ENCODE data around the gene KIF26A. TPM values are rescaled to one million over a fixed set of nuclear protein-coding genes. Genes with fewer than 3 reads are reported as not detected.

KIF26A gene
- polyA plus RNA-seq, 1 of the 3 experiments (the other 2 are of a cell fraction), result 1.7 TPM

DNA sequence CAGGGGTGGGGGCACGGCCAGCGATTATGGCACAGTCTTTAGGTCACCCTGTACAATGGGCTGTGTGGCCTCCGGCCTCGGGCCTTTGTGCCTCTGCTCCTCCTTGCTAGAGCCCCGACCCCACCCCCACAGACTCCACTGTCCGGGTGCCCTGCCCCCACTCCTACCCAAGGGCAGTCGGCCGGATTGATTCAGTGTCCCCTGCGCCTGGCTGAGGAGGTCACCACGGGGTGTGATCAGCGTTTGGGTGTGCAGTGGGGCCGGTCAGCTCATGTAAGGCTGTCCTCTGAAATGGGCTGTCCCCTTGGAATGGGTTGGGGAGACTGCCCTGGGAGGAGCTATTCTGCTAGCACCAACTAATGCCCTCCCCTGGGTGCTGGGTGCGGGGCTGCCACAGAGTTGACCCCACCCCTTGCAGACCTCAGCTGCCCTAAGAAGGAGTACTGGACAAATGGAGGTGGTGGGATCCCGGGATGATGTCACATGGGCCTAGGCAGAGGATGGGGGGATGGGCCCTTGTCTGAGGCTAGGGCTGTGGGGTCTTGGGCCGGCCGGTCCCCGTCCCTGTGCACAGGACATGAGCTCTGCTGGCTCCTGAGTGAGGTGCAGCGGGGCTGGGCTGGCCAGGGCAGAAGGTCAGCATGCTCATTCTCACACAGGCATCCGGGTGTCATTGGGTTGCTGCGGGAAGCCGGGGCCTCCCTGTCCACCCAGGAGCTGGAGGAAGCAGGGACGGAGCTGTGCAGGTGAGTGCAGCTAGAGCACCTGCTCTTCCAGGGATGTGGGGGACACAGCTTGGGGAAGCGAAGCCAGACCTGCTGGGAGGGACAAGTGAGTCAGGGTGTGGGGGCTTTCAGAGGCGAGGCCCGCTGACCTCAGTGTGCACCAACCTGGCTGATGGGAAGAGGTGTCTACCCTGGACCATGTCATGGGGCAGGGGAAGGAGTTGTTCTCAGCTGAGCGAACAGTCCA lies 29.5 kb upstream of the KIF26A start (continued):
- TF ChIP-seq, protein P1, sequence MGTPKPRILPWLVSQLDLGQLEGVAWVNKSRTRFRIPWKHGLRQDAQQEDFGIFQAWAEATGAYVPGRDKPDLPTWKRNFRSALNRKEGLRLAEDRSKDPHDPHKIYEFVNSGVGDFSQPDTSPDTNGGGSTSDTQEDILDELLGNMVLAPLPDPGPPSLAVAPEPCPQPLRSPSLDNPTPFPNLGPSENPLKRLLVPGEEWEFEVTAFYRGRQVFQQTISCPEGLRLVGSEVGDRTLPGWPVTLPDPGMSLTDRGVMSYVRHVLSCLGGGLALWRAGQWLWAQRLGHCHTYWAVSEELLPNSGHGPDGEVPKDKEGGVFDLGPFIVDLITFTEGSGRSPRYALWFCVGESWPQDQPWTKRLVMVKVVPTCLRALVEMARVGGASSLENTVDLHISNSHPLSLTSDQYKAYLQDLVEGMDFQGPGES (IDR thresholded peaks at IDR 0.05; ENCODE audit: low read depth, low read length), result no peak
- TF ChIP-seq YY1 (IDR thresholded peaks at IDR 0.05; ENCODE audit: low read depth) (no peak), EZH2phosphoT487 (IDR thresholded peaks at IDR 0.05; ENCODE audit: borderline replicate concordance, low read depth) (no peak), SMC3 (IDR thresholded peaks at IDR 0.05; ENCODE audit: low read depth, low read length) (no peak)
- TF ChIP-seq, protein P2, sequence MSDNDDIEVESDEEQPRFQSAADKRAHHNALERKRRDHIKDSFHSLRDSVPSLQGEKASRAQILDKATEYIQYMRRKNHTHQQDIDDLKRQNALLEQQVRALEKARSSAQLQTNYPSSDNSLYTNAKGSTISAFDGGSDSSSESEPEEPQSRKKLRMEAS (IDR thresholded peaks at IDR 0.05; ENCODE audit: low read depth), result no peak

DNA sequence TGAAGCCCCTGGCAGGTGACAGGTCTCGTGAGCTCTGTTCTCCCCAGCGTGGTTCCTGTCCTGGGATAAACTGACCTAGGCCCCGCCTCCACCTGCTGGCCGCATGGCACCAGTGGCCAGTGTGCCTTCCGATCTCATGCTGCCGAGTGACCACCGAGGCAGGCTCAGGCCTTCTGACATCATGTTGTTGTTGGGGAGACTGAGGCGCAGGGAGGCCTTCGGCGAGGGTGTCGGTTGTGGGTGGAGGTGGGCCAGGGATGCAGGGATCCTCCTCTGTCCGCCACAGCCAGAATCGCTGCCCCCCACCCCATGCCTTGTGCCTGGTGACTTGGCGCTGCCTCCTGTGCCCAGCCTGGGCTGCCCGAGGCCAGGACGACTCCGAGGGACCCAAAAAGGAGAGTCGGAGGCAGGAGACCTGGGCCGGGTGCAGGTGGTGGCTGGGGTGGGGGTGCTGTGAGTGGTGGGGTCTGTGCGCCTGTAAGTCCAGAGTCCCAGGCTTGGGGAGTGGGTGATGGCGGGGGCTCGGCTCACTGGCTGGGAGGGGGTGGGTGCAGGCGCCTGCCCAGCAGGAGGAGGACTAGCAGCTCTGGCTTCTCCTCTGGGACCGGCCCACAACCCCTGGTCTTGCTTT lies 28.5 kb upstream of the KIF26A start:
- Histone ChIP-seq H3K27ac (ENCODE audit: low read depth in 2 of 2, low read length in 1 of 2) (no peak overlapping the region), H3K79me2 (ENCODE audit: insufficient read depth) (no peaks in the 10 kb centered on the region), H3K9me2 (no peaks in the 10 kb centered on the region), H3K36me3 (replicated peaks in 1 of 2; ENCODE audit: control insufficient read depth in 1 of 2, insufficient read depth in 2 of 2, low read length in 1 of 2) (no peaks in the 10 kb centered on the region), H4K20me1 (ENCODE audit: insufficient read depth) (no peaks in the 10 kb centered on the region), H3K27me3 (ENCODE audit: insufficient read depth) (no peaks in the 10 kb centered on the region), H3K4me1 (ENCODE audit: control insufficient read depth in 1 of 2, insufficient read depth in 2 of 2, low read depth in 1 of 2, low read length in 1 of 2) (peaks cover 0 to 13% of the 10 kb centered on the region in 2 experiments; a peak in 1 of 4 replicates), H3F3A (replicated peaks; ENCODE audit: insufficient read depth) (no peaks in the 10 kb centered on the region), H3K4me3 (ENCODE audit: low read depth in 2 of 2, low read length in 1 of 2) (no peak overlapping the region), H3K9me3 (no peaks in the 10 kb centered on the region), H2AFZ (ENCODE audit: low read depth) (no peak overlapping the region), H3K4me2 (no peak overlapping the region), H3K9ac (no peak overlapping the region)
- POLR2A ChIA-PET, result no interaction called here
- CTCF ChIA-PET, result interaction anchor here (0.9 to 4.5 kb wide), 6 partner anchors 12 to 454 kb away, joined by 3 to 16 read pairs (median 9); no protein-coding TSS in a partner anchor
- DNase-seq, result no peak
- TF ChIP-seq CHD2 (IDR thresholded peaks at IDR 0.05; ENCODE audit: low read length, partially characterized antibody) (no peak), EZH2phosphoT487 (IDR thresholded peaks at IDR 0.05; ENCODE audit: borderline replicate concordance, low read depth) (no peak), FOXM1 (IDR thresholded peaks at IDR 0.05; ENCODE audit: low read depth) (no peak), MEF2A (IDR thresholded peaks at IDR 0.05; ENCODE audit: borderline replicate concordance, low read depth) (no peak), TAF1 (IDR thresholded peaks at IDR 0.05; ENCODE audit: borderline replicate concordance, low read depth, low read length) (no peak), MXI1 (IDR thresholded peaks at IDR 0.05; ENCODE audit: low read depth, low read length) (no peak), SMC3 (IDR thresholded peaks at IDR 0.05; ENCODE audit: low read depth, low read length) (no peak), JUND (IDR thresholded peaks at IDR 0.05) (no peak), NFIC (IDR thresholded peaks at IDR 0.05; ENCODE audit: borderline replicate concordance) (no peak), GATA2 (CRISPR knock-in tag; IDR thresholded peaks at IDR 0.05) (no peak)
- TF ChIP-seq, protein P3, sequence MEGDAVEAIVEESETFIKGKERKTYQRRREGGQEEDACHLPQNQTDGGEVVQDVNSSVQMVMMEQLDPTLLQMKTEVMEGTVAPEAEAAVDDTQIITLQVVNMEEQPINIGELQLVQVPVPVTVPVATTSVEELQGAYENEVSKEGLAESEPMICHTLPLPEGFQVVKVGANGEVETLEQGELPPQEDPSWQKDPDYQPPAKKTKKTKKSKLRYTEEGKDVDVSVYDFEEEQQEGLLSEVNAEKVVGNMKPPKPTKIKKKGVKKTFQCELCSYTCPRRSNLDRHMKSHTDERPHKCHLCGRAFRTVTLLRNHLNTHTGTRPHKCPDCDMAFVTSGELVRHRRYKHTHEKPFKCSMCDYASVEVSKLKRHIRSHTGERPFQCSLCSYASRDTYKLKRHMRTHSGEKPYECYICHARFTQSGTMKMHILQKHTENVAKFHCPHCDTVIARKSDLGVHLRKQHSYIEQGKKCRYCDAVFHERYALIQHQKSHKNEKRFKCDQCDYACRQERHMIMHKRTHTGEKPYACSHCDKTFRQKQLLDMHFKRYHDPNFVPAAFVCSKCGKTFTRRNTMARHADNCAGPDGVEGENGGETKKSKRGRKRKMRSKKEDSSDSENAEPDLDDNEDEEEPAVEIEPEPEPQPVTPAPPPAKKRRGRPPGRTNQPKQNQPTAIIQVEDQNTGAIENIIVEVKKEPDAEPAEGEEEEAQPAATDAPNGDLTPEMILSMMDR (IDR thresholded peaks at IDR 0.05), result no peak
- TF ChIP-seq, protein P4, sequence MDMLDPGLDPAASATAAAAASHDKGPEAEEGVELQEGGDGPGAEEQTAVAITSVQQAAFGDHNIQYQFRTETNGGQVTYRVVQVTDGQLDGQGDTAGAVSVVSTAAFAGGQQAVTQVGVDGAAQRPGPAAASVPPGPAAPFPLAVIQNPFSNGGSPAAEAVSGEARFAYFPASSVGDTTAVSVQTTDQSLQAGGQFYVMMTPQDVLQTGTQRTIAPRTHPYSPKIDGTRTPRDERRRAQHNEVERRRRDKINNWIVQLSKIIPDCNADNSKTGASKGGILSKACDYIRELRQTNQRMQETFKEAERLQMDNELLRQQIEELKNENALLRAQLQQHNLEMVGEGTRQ (IDR thresholded peaks at IDR 0.05; ENCODE audit: borderline replicate concordance, low read depth, low read length), result no peak
- TF ChIP-seq, protein P5, sequence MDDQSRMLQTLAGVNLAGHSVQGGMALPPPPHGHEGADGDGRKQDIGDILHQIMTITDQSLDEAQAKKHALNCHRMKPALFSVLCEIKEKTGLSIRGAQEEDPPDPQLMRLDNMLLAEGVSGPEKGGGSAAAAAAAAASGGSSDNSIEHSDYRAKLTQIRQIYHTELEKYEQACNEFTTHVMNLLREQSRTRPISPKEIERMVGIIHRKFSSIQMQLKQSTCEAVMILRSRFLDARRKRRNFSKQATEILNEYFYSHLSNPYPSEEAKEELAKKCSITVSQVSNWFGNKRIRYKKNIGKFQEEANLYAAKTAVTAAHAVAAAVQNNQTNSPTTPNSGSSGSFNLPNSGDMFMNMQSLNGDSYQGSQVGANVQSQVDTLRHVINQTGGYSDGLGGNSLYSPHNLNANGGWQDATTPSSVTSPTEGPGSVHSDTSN (IDR thresholded peaks at IDR 0.05), result no peak
- 82% methylated on average over 15 of the region's 24 CpGs for WGBS (ENCODE audit: low lambda C conversion rate)

Measured in SK-N-SH (cell line).